ENCODE results near the gene TMSB15C. TPM values are rescaled to one million over a fixed set of nuclear protein-coding genes. Genes with fewer than 3 reads are reported as not detected.
A peak's percentile ranks its signal among the peaks of the same experiment; 100 is the strongest.
"Not testable (repeated sequence)": the region's sequence is repeated elsewhere in the genome, so short reads cannot be mapped to it uniquely, and the experiment has no call there.

Gene TMSB15C
- 1 to 10 TPM; 4.1 to 4.4 TPM for total RNA-seq

- H3K36me3 Mint-ChIP-seq (ENCODE audit: low read depth); H3K27ac Mint-ChIP-seq; POLR2A ChIA-PET; H3K9me3 Mint-ChIP-seq; CTCF ChIA-PET; H3K4me1 Mint-ChIP-seq; H3K4me3 Mint-ChIP-seq; H3K27me3 Mint-ChIP-seq; DNase-seq: not testable (repeated sequence)
Measured at GRCh38 chrX:104075778-104076445, at the start of gene TMSB15C. Gene TMSB15C, minus strand, starts transcription at chrX:104076236.

DNA sequence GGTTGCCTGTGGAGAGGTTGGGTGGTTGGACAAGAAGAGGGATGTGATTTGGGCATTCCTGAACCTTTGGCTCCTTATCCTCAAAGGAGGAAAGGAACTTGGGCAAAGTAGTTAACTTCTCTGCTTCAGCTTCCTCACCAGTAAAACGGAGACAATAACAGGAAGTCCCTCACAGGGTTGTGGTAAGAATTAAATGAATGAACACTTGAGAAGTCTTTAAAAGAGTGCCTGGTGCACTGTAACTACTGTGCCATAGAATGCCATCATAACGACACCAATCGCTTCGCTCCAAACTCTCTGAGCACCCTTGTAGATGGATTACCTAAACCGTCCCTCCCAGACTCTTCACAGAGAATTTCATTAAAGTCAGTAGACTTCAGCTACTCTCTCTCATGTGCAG is 46.8 kb upstream of the TMSB15C start:
- ChIA-PET POLR2A (no interaction called here), CTCF (interaction anchor here (1.5 kb wide), 1 partner anchor 10 kb away, joined by 8 read pairs; the partner anchor contains the start of gene ZCCHC18)
- DNase-seq, result peak; percentile 10
- Mint-ChIP-seq H3K27me3 (no peaks in the 10 kb centered on the region), H3K36me3 (ENCODE audit: low read depth) (peaks cover 2% of the 10 kb centered on the region), H3K9me3 (no peaks in the 10 kb centered on the region), H3K27ac (peak overlapping the region; percentile 90), H3K4me1 (peaks cover 20% of the 10 kb centered on the region), H3K4me3 (no peak overlapping the region)

DNA sequence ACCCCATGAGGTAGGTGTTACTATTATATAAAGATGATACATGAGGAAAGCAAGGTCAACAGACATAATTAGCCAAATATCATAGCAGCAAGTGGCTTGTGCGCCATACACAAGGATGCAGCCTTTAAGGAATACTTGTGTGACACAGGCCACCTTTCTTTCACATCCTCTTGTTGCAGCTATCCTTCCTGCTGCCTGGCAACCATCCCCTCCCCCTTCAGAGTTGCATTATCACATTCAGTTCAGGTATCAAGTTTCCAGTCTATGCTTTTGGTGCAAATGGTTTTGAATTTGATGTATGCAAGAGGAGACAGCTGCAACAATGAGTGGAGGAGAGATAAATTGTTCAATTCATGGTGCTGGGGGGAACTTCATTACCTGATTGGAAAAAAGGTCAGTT is 42.7 kb upstream of the TMSB15C start:
- Mint-ChIP-seq H3K4me3 (no peak overlapping the region), H3K27ac (no peak overlapping the region), H3K27me3 (no peaks in the 10 kb centered on the region), H3K4me1 (peaks cover 25% of the 10 kb centered on the region), H3K9me3 (no peaks in the 10 kb centered on the region), H3K36me3 (ENCODE audit: low read depth) (no peaks in the 10 kb centered on the region)
- DNase-seq, result no peak
- ChIA-PET CTCF (no interaction called here), POLR2A (no interaction called here)

- POLR2A ChIA-PET, result no interaction called here
- H3K4me1 Mint-ChIP-seq, result peaks cover 26% of the 10 kb centered on the region
- no peak overlapping the region for H3K27ac Mint-ChIP-seq
- CTCF ChIA-PET, result no interaction called here
- no peaks in the 10 kb centered on the region for H3K9me3 Mint-ChIP-seq
- DNase-seq, result no peak
- H3K36me3 Mint-ChIP-seq (ENCODE audit: low read depth), result no peaks in the 10 kb centered on the region
- H3K27me3 Mint-ChIP-seq, result peaks cover 3% of the 10 kb centered on the region
- H3K4me3 Mint-ChIP-seq, result no peak overlapping the region
Measured at GRCh38 chrX:104117759-104118158, 41.7 kb upstream of the TMSB15C start.

DNA sequence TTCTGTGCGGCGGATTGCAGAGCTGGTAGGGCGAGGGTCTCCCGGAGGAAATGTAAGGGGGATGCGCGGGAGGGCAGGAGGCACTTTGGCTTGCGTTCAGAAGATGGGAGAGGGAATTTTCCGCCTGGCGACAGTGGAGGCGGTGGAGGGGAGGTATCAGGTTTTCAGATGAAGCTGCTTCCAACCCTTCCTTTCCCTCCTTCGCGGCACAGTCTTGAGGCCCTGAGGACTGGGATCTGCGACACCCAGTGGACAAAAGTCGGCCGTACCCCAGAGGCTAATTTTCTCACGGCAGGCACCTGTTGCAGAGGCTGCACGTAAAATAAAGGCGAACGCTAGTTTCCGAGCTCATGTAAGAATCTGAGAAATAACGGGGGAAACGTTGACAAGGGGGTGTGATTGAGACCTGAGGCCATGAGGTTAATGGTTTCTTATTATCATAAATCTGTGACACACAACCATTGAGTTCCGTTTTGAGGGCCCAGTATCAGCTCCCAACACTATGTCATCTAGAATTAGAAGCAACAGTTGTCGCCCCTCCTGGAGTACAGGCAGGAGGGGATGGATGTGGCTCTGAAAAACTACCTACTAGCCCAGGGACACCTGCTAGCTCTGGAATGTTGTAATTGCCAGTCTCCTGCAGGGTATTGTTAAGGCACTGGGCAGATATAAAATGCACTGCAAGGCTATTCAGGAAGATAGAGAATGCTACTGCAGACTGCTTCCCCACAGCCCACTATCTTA is 37.4 kb upstream of the TMSB15C start:
- Mint-ChIP-seq H3K4me1 (peaks cover 44% of the 10 kb centered on the region), H3K9me3 (no peaks in the 10 kb centered on the region), H3K27ac (peak overlapping the region; percentile 76), H3K27me3 (peaks cover 3% of the 10 kb centered on the region), H3K36me3 (ENCODE audit: low read depth) (no peaks in the 10 kb centered on the region), H3K4me3 (peak overlapping the region; percentile 76)
- CTCF ChIA-PET, result interaction anchor here (0.7 to 2.0 kb wide), 5 partner anchors 10 to 46 kb away, joined by 3 to 8 read pairs (median 4); partner anchors contain the start of gene SLC25A53
- DNase-seq, result peak; percentile 55
- POLR2A ChIA-PET, result no interaction called here

DNA sequence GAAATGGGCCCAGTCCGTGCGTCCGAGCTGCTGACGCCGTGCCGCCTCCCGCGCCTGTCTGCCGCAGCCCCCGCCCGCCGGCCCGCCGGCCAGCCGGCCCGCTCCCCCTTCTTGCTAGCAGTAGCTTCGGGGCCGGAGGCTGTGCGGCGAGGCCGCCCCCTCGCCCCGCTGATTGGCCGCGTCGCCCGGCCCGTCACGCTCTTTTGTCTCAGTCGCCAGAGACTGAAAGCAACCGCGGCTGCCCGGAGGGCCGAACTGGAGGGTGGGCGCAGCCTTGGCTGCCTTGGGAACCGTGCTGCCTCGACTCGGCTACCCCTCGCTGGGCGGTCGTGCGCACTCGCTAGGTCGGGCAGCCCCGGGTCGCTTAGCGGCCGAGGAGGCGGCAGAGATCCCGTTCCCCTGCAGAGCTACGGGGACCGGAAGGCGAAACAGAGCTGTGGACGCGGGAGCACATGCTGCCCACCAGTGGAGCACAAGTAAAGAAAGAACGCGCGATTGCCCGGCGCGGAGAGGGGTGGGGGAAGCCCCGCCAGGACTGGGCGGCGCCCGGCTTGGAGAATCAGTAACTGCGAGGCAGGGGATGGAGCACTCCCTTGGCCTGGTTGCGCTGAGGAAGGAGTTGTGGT is 36.4 kb upstream of the TMSB15C start, which contains the start of gene ZCCHC18:
Gene ZCCHC18 (plus strand): TSS at position 198 of the 626 bp plus-strand sequence. CDS start 1,589 bp downstream, outside the sequence.
- peaks cover 36% of the 10 kb centered on the region for H3K4me1 Mint-ChIP-seq
- H3K27ac Mint-ChIP-seq, result peak within 1 kb of the TSS; percentile 76
- peak; percentile 19 for DNase-seq
- peak within 1 kb of the TSS; percentile 76 for H3K4me3 Mint-ChIP-seq
- H3K27me3 Mint-ChIP-seq, result peaks cover 3% of the 10 kb centered on the region
- H3K36me3 Mint-ChIP-seq (ENCODE audit: low read depth), result no peaks in the 10 kb centered on the region
- POLR2A ChIA-PET, result no interaction called here
- H3K9me3 Mint-ChIP-seq, result no peaks in the 10 kb centered on the region
- CTCF ChIA-PET, result interaction anchor here (0.8 to 2.0 kb wide), 4 partner anchors 11 to 47 kb away, joined by 3 to 8 read pairs (median 4); partner anchors contain the start of gene SLC25A53

DNA sequence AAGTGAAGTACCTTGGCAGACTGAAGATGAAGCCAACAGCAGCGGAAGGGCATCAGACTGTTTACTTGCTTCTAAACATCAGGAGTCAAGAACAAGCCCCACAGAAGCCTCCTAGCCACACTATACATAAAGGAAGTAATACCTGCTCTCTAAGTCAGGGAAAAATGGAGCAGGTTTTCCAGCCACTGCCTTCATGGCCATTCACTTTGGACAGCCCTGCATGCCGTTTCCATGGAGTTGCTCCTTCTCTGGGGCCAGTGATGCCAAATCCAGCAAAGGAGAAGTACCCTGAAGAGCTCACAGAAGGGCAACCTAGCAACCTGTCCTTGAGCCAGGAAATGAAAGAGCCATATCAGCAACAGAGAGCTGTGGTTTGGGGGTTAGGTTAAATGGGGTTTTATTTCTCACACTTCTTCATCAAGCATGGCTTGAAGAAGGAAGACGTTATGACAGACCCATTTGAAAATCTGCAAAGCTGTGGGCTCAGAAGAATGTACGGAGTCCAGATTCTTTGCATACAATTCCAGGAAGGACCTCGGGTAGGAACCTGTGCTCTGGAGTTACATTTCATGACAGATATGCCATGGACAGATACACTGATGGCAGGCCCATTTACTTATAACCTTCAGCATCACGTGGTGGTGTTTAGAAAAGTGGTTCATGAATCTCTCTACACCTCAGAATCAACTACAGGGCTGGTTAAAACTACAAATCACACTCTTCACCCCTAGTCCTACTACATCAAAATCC is 34.6 kb upstream of the TMSB15C start:
- DNase-seq; H3K4me3 Mint-ChIP-seq; H3K9me3 Mint-ChIP-seq; H3K27me3 Mint-ChIP-seq; POLR2A ChIA-PET; H3K36me3 Mint-ChIP-seq (ENCODE audit: low read depth): not testable (repeated sequence)
- peak overlapping the region; percentile 60 for H3K27ac Mint-ChIP-seq
- peaks cover 31% of the 10 kb centered on the region for H3K4me1 Mint-ChIP-seq
- CTCF ChIA-PET, result interaction anchor here (1.0 kb wide), 1 partner anchor 9 kb away, joined by 5 read pairs; no protein-coding TSS in a partner anchor

DNA sequence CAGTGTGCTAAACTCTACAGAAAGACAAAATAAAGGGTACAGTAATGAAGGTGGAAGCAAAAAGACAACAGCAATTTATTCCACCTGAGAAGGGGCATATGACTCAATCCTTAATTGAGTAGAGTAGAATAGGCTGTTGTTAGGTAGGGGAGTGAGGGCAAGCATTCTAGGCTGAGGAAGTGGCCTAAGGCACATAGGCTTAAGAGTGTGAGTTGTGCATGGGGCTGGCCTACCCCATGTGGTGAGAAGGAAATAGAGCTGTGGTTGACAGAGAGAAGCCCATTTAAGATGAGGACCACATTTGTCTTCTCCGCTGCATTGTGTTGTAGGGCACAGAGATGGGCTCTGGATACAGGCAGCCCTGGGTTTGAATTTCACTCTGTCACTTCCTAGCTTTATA is 32.9 kb upstream of the TMSB15C start:
- H3K9me3 Mint-ChIP-seq, result no peaks in the 10 kb centered on the region
- no peaks in the 10 kb centered on the region for H3K36me3 Mint-ChIP-seq (ENCODE audit: low read depth)
- no peak for DNase-seq
- no peak overlapping the region for H3K4me3 Mint-ChIP-seq
- H3K4me1 Mint-ChIP-seq, result peaks cover 31% of the 10 kb centered on the region
- H3K27me3 Mint-ChIP-seq, result peaks cover 3% of the 10 kb centered on the region
- H3K27ac Mint-ChIP-seq, result peak overlapping the region; percentile 46
- ChIA-PET POLR2A (no interaction called here), CTCF (interaction anchor here (1.5 kb wide), 1 partner anchor 10 kb away, joined by 5 read pairs; no protein-coding TSS in a partner anchor)

DNA sequence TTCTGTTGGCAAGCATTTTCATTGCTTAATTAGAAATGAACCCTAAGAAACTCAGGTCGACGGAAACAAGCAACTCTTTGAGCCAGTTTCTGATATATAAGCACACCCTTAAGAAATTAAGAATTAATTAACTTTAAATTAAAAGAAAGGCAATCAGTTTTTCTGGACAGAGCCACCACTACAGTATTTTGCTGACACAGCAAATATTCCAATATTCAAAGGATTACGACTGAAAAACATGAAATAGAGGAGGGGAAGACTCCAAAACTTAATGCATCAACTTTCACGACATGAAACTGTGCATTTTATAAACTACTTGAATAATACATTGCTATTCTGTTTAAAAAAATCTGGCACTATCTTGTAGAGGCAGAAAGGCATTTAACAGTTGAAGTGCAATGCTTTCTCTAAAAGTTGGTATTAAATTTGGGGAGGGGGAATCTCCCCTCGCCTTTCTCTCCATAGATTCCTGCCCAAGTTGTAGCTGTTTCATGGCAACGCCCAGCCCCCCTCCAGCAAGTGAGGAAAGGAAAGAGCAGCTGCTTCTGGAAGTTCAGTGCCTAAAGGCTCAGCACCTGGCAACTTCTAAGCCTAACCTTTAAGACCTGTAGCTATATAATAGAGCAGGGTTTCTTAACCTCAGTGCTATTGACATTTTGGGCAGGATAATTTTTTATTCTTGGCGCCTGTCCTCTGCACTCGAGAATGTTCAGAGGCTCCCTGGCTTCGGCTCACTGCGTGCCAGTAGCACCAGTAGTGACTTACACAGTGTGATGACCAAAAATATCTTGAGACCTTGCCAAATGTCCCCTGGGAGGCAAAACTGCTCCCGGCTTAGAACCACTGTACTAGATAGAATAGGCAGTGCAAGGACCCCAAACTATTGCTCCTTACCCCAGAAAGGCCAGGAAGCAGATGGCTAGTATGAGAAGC is 29.6 kb upstream of the TMSB15C start:
- peaks cover 12% of the 10 kb centered on the region for H3K4me1 Mint-ChIP-seq
- no peaks in the 10 kb centered on the region for H3K9me3 Mint-ChIP-seq
- DNase-seq, result no peak
- ChIA-PET CTCF (no interaction called here), POLR2A (no interaction called here)
- H3K4me3 Mint-ChIP-seq, result no peak overlapping the region
- H3K27me3 Mint-ChIP-seq, result peaks cover 1% of the 10 kb centered on the region
- no peaks in the 10 kb centered on the region for H3K36me3 Mint-ChIP-seq (ENCODE audit: low read depth)
- no peak overlapping the region for H3K27ac Mint-ChIP-seq

DNA sequence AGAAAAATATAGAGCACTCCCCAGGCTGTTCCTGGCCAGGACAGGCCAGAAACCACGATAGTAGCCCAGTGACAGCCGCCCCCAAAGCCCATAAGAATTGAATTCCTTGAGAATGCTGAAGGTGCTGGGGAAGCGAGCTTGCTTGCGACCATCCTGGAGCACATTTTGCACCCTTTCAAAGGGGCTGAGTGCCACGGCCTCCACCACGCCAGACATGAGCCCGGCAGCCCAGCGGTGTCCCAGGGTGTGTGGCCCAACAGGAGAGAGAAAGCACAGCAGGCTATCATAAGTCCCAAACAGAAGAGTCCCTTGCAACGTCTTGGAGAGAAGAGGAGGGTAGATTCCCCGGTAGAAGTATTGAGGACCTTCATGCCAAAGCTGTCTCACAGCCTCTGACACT is 28.6 kb upstream of the TMSB15C start:
- no peaks in the 10 kb centered on the region for H3K36me3 Mint-ChIP-seq (ENCODE audit: low read depth)
- ChIA-PET CTCF (no interaction called here), POLR2A (no interaction called here)
- peaks cover 4% of the 10 kb centered on the region for H3K4me1 Mint-ChIP-seq
- H3K9me3 Mint-ChIP-seq, result no peaks in the 10 kb centered on the region
- H3K27ac Mint-ChIP-seq, result no peak overlapping the region
- H3K27me3 Mint-ChIP-seq, result peaks cover 3% of the 10 kb centered on the region
- no peak overlapping the region for H3K4me3 Mint-ChIP-seq
- DNase-seq, result no peak

DNA sequence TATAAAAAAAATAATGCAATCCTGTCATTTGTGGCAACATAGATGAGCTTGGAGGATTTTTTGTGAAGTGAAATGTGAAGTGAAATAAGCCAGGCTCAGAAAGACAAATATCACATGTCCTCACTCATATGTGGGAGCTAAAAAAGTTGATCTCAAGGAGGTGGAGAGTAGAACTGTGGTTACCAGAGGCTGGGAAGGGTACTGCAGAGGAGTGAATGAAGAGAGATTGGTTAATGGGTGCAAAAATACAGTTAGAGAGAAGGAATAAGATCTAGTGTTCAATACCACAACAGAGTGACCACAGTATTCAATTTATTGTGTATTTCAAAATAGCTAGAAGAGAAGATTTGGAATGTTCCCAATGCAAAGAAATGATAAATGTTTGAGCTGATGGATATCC is 22.9 kb upstream of the TMSB15C start:
- H3K4me3 Mint-ChIP-seq, result no peak overlapping the region
- H3K9me3 Mint-ChIP-seq, result no peaks in the 10 kb centered on the region
- peaks cover 2% of the 10 kb centered on the region for H3K4me1 Mint-ChIP-seq
- no peak for DNase-seq
- peaks cover 14% of the 10 kb centered on the region for H3K27me3 Mint-ChIP-seq
- H3K27ac Mint-ChIP-seq, result no peak overlapping the region
- no peaks in the 10 kb centered on the region for H3K36me3 Mint-ChIP-seq (ENCODE audit: low read depth)
- CTCF ChIA-PET, result interaction anchor here (0.8 to 1.1 kb wide), 2 partner anchors 10 to 38 kb away, joined by 4 to 5 read pairs; no protein-coding TSS in a partner anchor
- POLR2A ChIA-PET, result no interaction called here
